Activated CD4-positive, alpha-beta T cell treated with anti-CD3 and anti-CD28 coated beads, Interleukin-2, Interleukin-4, amounts not matched to agents 100 ng/mL and 50 ng/mL, durations not matched to agents 16 hours and 8 hours (primary cell): ENCODE data around the gene RPRD1A.
"Not testable (repeated sequence)": the region's sequence is repeated elsewhere in the genome, so short reads cannot be mapped to it uniquely, and the experiment has no call there.

Experiments used
- DNase-seq: peaks from one replicate; pipeline ENCODE4 v3.0.0-alpha.2; 2020; ENCODE audit warnings: low spot score

The RPRD1A gene

GRCh38 chr18:35969676-35970075 lies 97.7 kb downstream of the RPRD1A start:
- DNase-seq: no peak

GRCh38 chr18:35968278-35968880 lies 99.0 kb downstream of the RPRD1A start:
- no peak for DNase-seq

GRCh38 chr18:35967866-35968265 lies 99.5 kb downstream of the RPRD1A start:
- DNase-seq: not testable (repeated sequence)

GRCh38 chr18:35964319-35964718 lies 103.0 kb downstream of the RPRD1A start:
- no peak for DNase-seq

GRCh38 chr18:35962320-35962719 lies 105.0 kb downstream of the RPRD1A start:
- DNase-seq: no peak

- DNase-seq: no peak
These were observed 111.1 kb downstream of the RPRD1A start for GRCh38 chr18:35956226-35956625.

GRCh38 chr18:35953688-35954087 lies 113.7 kb downstream of the RPRD1A start:
- no peak for DNase-seq

- no peak for DNase-seq
These were observed 116.8 kb downstream of the RPRD1A start for GRCh38 chr18:35950628-35950982.

- peak; percentile 56 for DNase-seq
These were observed 117.3 kb downstream of the RPRD1A start for GRCh38 chr18:35949903-35950627.

GRCh38 chr18:35949090-35949489 lies 118.3 kb downstream of the RPRD1A start:
- no peak for DNase-seq

GRCh38 chr18:35948080-35948479 lies 119.3 kb downstream of the RPRD1A start:
- DNase-seq: no peak

GRCh38 chr18:35942661-35943060 lies 124.7 kb downstream of the RPRD1A start:
- no peak for DNase-seq

- DNase-seq: no peak
These were observed 125.2 kb downstream of the RPRD1A start for GRCh38 chr18:35942133-35942532.

GRCh38 chr18:35941299-35941698 lies 126.1 kb downstream of the RPRD1A start:
- DNase-seq: no peak
